Midbrain (tissue), 1 donor: ENCODE measurements around the gene NFIC.
"Not testable (repeated sequence)": the region's sequence is repeated elsewhere in the genome, so short reads cannot be mapped to it uniquely, and the experiment has no call there.

Experiments
- DNase-seq: peaks from one replicate; lab custom pipeline; 2025; lab: John Stamatoyannopoulos, UW

NFIC gene

GRCh38 chr19:3452942-3453214 lies 86.5 kb downstream of the NFIC start:
- not testable (repeated sequence) for DNase-seq

DNA sequence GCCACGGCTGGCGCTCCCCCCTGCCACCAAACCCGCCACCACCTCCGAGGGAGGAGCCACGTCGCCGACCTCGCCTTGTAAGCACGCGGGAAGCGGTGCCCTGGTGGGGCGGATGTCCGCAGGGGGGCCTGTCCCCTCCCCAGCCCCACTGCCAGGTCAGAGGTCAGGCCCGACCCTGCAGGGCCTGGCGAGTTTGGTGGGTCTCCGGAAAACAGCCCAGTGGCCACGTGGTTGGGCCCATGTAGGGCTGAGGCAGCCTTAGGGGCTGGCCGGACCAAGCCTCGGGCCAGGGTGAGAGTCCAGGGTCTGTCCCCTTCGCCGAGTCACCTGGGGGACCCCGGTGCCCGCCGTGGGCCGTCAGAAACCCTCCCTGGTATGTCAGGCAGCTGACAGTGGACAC lies 87.5 kb downstream of the NFIC start:
- no peak for DNase-seq

GRCh38 chr19:3454656-3455392 lies 88.4 kb downstream of the NFIC start:
- DNase-seq = no peak

DNA sequence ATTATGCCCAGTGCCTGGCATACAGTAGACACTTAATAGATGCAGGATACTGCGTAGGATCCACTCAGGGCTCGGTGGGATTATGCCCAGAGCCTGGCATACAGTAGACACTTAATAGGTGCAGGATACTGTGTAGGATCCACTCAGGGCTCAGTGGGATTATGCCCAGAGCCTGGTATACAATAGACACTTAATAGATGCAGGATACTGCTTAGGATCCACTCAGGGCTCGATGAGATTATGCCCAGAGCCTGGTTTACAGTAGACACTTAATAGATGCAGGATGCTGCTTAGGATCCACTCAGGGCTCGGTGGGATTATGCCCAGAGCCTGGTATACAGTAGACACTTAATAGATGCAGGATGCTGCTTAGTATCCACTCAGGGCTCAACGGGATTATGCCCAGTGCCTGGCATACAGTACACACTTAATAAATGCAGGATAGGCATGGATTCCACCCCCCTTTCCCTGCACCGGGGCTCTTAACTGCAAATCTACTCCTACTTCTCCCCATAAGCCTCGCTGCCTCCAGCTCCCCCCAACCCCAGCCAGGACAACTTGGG lies 89.1 kb downstream of the NFIC start:
- no peak for DNase-seq

DNA sequence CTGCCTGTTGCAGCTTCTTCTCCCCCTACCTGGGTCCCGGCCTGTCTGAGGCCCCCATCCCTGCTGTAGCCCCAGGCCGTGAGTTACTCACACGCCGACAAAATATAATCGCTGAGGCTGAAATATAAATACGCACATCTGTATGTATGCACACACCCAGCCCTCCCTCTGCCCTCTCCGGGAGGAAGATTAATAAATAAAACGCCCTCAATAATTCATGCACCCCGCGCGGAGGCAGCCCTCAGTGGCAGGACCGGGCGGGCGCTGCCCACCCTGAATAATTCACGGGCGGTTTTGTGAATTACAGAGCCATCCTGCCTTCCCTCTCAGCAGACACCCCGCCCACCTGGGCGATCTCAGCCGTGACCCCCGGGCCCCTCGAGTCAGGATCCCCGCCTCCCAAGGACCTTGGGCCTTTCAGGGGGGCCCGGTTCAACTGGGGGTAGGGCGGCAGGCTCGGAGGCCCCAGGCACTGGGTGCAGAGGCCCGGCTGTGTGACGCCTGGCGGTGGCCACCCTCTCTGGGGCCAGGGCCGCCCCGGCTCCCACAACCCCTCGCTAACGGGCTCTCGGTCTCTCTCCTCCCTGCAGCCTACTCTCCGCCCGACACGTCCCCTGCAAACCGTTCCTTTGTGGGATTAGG lies 89.7 kb downstream of the NFIC start:
- DNase-seq = no peak

DNA sequence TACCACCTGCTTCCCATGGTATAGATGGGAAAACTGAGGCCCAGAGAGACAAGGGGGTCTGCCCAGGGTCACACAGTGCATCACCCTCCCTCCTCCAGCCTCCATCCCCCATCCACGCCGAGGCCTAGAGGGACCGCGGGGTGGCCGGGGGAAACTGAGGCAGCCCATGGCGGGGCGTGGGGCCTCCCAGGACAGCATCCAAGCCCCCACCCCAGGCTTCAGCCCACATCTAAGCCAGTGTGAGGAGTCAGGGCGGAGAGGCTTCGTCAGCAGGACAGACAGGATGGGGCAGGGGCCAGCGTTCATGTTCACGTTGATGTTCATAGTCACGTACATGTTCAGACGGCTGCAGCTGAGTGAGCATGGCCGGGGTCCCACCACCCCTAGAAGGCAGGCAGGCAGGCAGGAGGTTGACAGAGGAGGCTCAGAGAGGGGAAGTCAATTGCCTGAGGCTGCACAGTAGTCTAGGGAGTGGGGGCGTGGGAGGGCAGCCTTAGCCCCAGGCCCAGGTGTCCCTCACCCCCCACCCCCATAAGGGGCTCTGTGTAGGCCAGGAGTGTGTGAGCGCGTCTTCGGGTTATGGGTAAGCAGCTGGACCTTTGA lies 90.6 kb downstream of the NFIC start:
- DNase-seq = no peak

- no peak for DNase-seq
Measured at GRCh38 chr19:3457528-3458228, 91.3 kb downstream of the NFIC start.

- no peak for DNase-seq
Measured at GRCh38 chr19:3458229-3459088, 92.1 kb downstream of the NFIC start.

DNA sequence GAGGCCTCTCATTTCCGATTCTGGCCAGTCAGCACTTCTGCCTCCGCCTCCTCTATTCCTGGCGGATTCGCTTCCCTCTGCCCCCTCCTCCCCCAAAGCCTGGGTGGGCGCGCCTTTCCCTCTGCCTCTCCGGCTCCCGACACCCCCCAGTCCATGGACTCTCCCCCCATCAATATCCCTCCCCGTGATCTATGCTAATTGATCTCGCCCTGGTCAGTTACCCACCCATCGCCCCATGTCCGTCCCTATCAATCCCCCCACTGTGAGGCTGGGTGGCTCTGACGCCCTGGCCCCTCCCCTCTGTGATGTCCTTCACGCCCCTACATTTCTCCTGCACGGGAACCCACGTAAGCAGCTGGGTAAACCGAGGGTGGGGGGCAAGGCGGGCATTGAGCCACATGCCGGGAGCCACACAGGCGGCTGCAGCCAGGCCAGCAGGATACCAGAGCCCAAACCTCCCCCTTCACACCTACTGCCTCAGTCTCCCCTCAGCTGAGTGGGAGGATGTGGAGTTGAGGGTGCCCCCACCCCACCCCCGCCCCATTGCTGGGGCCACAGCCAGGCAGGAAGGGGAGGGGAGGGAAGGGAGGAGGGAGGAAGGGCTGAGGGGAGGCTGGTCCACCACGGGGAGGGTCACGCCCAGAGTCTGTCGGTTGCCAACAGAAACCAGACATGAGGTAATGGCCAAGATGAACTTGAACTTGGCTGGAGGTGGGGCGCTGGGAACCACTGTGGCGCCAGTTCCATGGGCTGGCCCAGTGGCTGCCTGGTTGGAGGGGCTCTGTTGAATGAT lies 92.9 kb downstream of the NFIC start:
- DNase-seq = peak; percentile 57

DNA sequence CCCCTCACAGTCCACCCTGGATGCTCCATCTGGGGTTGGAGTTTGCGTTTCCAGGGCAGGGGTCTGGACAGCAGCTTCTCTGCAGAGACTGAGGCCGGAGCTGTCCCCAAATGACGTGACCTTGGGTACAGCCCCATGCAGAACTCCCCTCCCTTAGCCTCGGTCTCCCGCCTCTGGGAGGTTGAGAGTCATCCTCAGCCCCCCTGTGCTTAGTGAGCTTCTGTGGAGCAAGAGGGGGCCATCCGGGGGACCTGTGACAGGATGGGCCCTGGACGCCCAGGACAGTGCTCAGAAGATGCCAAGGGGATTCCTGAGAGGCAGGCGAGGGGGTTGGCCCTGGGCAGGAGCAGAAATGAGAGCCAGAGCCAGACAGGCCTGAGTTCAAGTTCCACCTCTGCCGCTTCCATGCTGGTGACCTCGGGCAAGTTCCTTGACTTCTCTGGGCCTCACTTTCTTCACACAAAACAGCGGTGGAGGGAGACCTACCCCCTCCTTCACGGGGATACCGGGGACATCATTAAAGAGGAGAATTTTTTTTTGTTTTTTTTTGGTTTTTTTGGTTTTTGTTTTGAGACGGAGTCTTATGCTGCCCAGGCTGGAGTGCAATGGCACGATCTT lies 93.7 kb downstream of the NFIC start:
- no peak for DNase-seq

- DNase-seq = no peak
Measured at GRCh38 chr19:3462991-3463713, 96.8 kb downstream of the NFIC start.

DNA sequence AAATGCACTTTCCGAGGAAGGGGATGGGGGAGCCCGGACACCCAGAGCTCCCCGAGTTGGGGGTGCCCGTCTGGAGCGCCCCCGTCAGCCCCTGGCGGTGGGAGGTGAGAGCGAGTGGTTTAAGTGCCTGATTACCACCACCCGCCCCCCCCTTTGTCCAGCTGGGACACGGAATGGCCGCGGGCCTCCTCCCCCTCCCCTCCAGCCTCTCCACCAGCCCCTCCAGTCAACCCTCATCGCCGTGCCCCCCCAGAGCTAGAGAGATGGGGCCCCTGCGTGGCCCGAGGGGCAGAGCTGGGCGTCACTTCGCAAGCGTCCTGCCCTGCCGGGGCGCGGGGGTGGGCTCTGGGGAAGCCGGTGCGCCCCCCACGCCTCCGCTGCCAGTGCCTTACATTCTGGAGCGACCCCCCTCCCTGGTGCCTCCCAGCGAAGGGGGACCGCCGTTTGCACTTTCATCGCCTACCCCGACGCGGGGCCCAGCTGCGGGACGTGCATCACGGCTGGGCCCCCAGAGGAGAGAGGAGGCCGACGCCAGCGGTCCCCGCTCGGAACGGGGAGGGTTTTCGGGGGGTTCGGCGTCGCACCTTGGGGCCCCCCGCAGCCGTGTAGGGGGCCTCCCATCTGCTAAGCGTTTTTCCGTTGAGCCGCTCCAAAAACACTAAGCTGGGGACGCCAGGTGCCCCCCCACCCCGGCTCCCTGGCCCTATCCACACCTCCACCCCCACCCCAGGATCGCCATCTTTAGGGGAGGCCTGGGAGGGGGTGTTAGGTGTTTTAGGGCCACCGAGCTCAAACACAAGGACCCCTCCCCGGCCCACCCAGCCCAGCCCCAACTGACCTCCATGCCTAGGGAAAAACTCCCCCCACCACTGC lies 97.6 kb downstream of the NFIC start:
- no peak for DNase-seq

- no peak for DNase-seq
Measured at GRCh38 chr19:3464587-3465235, 98.3 kb downstream of the NFIC start.

GRCh38 chr19:3465552-3465951 lies 99.2 kb downstream of the NFIC start:
- DNase-seq = no peak

- peak; percentile 65 for DNase-seq
Measured at GRCh38 chr19:3466635-3467034, 100.3 kb downstream of the NFIC start.

DNA sequence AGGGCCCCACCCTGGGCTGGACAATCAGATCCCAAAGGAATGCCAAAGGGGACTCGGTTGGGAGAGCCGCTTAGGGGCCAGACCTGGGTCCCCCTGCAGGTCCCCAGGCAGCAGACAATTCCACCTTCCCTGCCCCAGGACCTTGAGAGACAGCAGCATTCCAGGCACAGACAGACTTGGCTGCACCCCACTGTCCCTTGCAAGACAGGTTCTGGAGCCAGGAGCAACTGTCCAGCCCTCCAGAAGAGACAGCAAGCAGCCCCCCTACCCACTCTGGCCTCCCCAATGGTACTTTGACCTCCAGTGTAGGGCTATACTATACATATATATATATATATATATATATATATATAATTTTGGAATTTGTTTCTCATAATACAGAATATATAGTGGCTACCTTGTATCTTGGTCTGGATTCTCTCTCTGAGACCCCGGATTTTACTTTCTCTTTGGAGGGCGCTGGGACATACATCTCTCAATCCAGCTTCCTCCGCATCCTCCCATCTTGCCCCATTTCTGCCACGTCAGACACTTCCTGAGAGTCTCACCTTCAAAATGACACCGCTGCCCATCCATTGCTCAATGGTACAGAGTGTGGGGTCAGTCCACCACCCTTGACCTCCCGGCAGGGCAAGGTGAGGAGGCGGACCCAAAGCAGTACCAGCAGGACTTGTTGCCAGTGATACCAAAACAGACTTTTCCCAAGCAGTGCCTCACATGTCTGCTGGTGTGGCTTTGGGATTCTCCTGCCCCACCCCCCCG lies 101.2 kb downstream of the NFIC start:
- DNase-seq = no peak

DNA sequence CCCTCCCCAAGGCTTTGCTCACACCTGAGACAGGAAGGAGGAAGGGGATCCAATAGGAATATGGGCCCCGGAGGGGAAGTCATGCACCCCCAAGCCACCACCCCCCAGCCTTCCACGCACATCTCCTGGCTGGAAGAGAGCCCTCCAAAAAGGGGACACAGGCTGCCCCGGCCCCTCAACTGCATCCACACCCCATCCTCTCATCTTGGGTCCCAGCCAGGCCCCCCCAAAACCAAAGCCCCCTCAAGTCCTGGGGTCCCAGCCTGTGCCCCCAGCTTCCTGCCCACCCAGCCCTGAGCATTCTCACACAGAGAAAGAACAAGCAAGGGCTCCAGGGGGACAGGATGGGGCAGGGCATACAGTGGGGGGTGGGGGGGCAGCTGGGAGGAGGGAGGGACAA lies 101.8 kb downstream of the NFIC start:
- no peak for DNase-seq
